A549 treated with RU486 at 1 μM for 4 hours (cell line): ENCODE measurements around the gene RILPL1. TPM values are rescaled to one million over a fixed set of nuclear protein-coding genes. Genes with fewer than 3 reads are reported as not detected.

Experiments used
- total RNA-seq: library from RNA; stranded (reverse); fragments of 200-300 nt; extraction: Qiagen RNA extraction; gene quantifications from 5 replicates; pipeline ENCODE4 v1.2.3, GENCODE V29; 2022; ENCODE audit warnings: low read depth

RILPL1 gene, protein sequence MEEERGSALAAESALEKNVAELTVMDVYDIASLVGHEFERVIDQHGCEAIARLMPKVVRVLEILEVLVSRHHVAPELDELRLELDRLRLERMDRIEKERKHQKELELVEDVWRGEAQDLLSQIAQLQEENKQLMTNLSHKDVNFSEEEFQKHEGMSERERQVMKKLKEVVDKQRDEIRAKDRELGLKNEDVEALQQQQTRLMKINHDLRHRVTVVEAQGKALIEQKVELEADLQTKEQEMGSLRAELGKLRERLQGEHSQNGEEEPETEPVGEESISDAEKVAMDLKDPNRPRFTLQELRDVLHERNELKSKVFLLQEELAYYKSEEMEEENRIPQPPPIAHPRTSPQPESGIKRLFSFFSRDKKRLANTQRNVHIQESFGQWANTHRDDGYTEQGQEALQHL
- 8.6 to 14.3 TPM (median 14.2 TPM) in 5 replicates for total RNA-seq

DNA sequence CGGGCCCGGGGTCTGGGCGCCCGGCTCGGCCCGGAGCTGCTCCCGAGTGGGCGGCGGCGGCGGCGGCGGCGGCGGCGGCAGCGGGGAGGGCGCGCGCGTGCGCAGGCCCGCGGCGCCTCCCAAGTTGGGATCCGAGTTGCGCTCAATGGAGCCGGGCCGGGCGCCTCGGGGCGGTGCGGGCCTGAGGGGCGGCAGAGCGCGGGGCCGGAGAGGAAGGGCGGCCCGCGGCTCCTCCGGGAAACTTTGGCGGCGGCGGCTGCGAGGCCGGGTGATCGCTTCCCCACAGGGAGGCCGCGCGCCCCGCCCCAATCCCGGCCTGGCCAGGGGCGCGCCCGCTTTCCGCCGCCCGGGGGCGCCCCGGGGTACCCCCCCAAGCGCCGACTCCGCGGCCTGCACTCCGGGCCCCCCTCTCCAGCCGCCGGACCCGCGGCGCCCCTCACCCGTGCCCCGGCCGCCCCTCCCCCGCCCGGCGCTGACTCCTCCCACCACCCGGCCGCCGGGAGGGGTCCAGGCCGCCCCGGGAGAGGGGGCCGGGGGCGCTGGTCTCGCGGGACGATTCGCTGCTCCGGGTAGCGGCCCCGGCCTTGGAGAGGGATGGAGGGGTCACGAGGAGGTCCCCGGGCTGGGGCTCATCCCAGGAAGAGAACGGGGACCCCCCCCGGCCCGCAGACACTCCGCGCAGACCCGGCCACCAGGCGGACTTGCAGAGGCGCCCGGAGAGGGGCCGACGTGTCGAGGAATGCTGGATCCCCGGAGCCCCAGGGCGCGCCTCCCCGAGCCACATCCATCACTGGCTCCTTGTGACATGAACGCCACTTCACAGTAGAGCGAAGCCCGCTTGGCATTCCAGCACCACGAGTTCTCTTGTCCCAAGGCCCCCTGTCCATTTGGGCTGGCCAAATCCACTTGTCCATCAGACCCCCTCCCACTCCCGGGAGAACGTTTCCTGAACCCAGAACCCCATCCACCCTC, at the start of gene RILPL1:
Gene RILPL1 (minus strand): TSS at position 48 of the 972 bp plus-strand sequence. CDS start 237 bp downstream, outside the sequence.

DNA sequence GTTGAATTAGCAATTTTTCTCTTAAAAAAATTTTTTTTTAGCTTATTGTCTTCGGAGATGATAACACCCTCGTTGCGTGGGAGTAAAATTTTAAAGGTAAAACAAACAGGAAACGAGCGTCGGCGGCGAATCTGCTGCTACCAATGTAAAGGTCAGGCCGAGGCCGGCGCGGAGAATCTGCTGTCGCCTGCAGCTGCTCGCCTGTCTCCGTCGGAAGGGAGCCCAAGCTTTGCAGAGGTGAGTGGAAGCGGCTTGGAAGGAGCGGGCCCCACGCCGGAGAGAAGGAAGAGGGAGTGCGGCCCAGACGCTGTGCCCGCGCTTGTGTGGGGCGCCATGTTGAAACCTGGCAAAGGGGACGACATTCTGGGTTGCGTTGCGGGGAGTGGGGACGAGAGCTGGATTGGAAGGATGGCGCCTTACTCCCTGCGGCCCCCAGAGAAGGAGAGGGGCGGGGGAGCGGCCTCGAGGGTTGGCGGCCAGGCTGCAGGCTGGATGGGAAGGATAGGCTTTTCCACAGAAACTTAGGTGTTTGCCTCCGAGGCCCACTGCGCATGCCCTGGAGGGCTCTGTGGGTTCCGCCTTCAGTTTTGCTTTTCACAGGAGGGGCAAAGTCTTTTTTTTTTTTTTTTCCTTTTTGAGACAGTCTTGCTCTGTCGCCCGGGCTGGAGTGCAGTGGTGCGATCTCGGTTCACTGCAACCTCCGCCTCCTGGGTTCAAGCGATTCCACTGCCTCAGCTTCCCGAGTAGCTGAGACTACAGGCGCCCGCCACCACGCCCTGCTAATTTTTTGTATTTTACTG, 75.3 kb downstream of the RILPL1 start, which contains the start of gene SNRNP35:
Gene SNRNP35 (plus strand): TSS at position 160 of the 800 bp plus-strand sequence. CDS start 7,402 bp downstream, outside the sequence.

DNA sequence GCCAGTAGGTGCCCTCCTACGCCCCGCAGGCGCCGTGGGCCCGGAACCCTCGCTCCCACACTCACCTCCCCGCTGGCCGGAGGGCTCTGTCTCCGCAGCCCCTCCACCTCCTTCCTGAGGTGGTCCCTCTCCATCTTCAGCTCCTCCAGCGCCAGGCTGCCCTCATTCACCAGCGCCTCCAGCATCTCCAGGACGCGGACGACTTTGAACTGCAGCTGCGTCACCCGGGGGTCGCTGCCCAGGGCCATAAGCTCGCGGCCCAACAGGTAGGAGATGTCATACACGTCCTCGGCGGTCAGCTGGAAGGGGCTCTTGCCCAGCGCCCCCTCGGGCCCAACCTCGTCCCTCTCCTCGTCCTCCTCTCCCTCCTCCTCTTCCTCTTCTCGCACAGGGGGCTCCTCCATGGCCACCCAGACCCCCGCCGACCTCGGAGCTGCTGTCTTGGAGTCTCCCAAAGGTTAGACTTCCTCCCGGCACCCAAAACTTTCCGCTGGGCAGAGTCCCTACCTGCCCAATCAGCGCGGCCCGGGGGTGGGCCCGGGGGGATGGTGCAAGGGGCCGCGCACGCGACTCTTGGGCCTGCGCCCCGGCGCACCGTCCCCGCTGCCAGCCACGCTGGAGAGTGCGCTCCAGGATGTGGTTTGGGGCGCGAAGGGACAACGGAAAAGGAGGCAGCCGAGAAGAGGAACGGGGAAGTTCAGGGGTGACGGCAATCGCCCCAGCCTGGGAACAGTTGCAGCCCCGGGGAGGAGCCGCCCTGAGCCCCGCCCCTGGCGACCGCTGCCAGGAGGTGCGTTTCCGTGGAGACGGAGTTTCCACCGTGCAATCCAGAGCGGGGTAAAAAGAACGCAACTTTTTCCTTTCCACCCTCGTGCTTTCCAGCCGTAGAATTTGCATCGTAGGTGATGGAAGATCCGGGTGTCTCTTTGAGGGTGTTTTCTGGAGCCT, 97.2 kb downstream of the RILPL1 start, which contains the start of gene RILPL2:
Gene RILPL2 (minus strand): TSS at position 668 of the 948 bp plus-strand sequence. CDS start 264 bp downstream, at position 404.

Other genes with a start within 250 kb of the RILPL1 start
- 15.7 to 27.7 TPM (median 25.3 TPM) in 5 replicates for gene SBNO1, start 168.9 kb downstream of the RILPL1 start, total RNA-seq
- gene KMT5A, start 149.6 kb downstream of the RILPL1 start, total RNA-seq: 48.6 to 55.5 TPM (median 53.9 TPM) in 5 replicates
- gene RILPL2, start 97.0 kb downstream of the RILPL1 start, total RNA-seq: 1.5 to 1.7 TPM (median 1.7 TPM) in 5 replicates
- gene SNRNP35, start 75.6 kb downstream of the RILPL1 start, total RNA-seq: 19.1 to 23.0 TPM (median 19.7 TPM) in 5 replicates
- gene TMED2, start 50.8 kb upstream of the RILPL1 start, total RNA-seq: 158 to 198 TPM (median 188 TPM) in 5 replicates
- gene DDX55, start 68.4 kb upstream of the RILPL1 start, total RNA-seq: 28.9 to 35.1 TPM (median 32.5 TPM) in 5 replicates
- gene EIF2B1, start 100.0 kb upstream of the RILPL1 start, total RNA-seq: 31.7 to 36.2 TPM (median 34.1 TPM) in 5 replicates
- 19.1 to 40.4 TPM (median 27.0 TPM) in 5 replicates for gene GTF2H3, start 100.1 kb upstream of the RILPL1 start, total RNA-seq
- 11.5 to 14.5 TPM (median 12.9 TPM) in 5 replicates for gene TCTN2, start 137.4 kb upstream of the RILPL1 start, total RNA-seq
- gene ATP6V0A2, start 178.6 kb upstream of the RILPL1 start, total RNA-seq: 18.5 to 25.5 TPM (median 22.4 TPM) in 5 replicates
- 0.17 to 0.35 TPM (median 0.21 TPM) in 5 replicates for gene DNAH10, start 228.6 kb upstream of the RILPL1 start, total RNA-seq